ENCODE results near the gene UNC13C.

DNA sequence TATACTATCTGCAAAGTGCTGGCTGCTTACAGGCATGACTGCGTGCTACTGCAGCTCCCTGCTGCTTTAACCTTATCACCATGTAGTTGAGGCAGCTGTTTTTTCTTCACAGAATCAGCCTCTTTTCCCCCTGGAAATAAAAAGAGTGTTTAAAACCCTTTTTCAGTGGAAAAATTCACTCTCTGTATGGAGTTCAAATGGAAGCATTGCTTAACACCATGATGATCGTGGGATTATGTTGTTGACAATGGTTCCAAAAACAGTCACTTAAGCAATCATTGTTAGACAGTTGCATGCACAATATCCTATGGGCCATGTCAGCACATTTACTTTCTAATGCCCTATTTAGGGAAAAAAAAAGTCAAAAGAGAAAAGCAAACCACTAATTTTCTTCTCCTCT lies 536.4 kb downstream of the UNC13C start:
- TF ChIP-seq, protein P1, sequence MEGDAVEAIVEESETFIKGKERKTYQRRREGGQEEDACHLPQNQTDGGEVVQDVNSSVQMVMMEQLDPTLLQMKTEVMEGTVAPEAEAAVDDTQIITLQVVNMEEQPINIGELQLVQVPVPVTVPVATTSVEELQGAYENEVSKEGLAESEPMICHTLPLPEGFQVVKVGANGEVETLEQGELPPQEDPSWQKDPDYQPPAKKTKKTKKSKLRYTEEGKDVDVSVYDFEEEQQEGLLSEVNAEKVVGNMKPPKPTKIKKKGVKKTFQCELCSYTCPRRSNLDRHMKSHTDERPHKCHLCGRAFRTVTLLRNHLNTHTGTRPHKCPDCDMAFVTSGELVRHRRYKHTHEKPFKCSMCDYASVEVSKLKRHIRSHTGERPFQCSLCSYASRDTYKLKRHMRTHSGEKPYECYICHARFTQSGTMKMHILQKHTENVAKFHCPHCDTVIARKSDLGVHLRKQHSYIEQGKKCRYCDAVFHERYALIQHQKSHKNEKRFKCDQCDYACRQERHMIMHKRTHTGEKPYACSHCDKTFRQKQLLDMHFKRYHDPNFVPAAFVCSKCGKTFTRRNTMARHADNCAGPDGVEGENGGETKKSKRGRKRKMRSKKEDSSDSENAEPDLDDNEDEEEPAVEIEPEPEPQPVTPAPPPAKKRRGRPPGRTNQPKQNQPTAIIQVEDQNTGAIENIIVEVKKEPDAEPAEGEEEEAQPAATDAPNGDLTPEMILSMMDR (IDR thresholded peaks at IDR 0.05) = no peak
- no peak for TF ChIP-seq POLR2A (IDR thresholded peaks at IDR 0.05)
